ENCODE measurements around the gene PNISR. TPM values are rescaled to one million over a fixed set of nuclear protein-coding genes. Genes with fewer than 3 reads are reported as not detected.
A peak's percentile ranks its signal among the peaks of the same experiment; 100 is the strongest.

Gene PNISR
- total RNA-seq, 1 donor from 2014 or later = 206 TPM

GRCh38 chr6:99349171-99350141, 75.7 kb downstream of the PNISR start, which contains the start of gene FAXC:
Gene FAXC (minus strand): TSS chr6:99349674. CDS start chr6:99349372, 302 bp downstream.
- TF ChIP-seq CTCF (IDR thresholded peaks at IDR 0.05; ENCODE audit: unreplicated experiment) = no peak
- Mint-ChIP-seq H3K9me3 (no peaks in the 10 kb centered on the region), H3K4me3 (peak within 1 kb of the TSS; percentile 81), H3K27ac (peak within 1 kb of the TSS; percentile 71), H3K4me1 (peaks cover 17% of the 10 kb centered on the region), H3K27me3 (ENCODE audit: low read depth) (peaks cover 24% of the 10 kb centered on the region), H3K36me3 (no peaks in the 10 kb centered on the region)
- DNase-seq (ENCODE audit: low spot score in 2 of 2, unreplicated experiment in 2 of 2) = peak; percentile 45 to 71

GRCh38 chr6:99348288-99349170, 76.6 kb downstream of the PNISR start:
- no peak for TF ChIP-seq CTCF (IDR thresholded peaks at IDR 0.05; ENCODE audit: unreplicated experiment)
- Mint-ChIP-seq H3K9me3 (no peaks in the 10 kb centered on the region), H3K27ac (peak overlapping the region; percentile 71), H3K27me3 (ENCODE audit: low read depth) (peaks cover 20% of the 10 kb centered on the region), H3K4me3 (peak overlapping the region; percentile 81), H3K36me3 (no peaks in the 10 kb centered on the region), H3K4me1 (peaks cover 21% of the 10 kb centered on the region)
- DNase-seq (ENCODE audit: low spot score in 2 of 2, unreplicated experiment in 2 of 2) = no peak

Other genes with a start within 250 kb of the PNISR start
- 11.0 to 14.6 TPM (median 13.9 TPM) in 3 replicates for gene FAXC, start 75.6 kb downstream of the PNISR start, total RNA-seq
- 4.9 to 6.1 TPM (median 5.6 TPM) in 3 replicates for gene COQ3, start 31.1 kb downstream of the PNISR start, total RNA-seq
- gene USP45, start 90.1 kb upstream of the PNISR start, total RNA-seq = 14.0 to 17.1 TPM (median 17.0 TPM) in 3 replicates
- 51.9 to 55.5 TPM (median 54.3 TPM) in 3 replicates for gene CCNC, start 143.4 kb upstream of the PNISR start, total RNA-seq
- not detected in 3 replicates for gene PRDM13, start 181.5 kb upstream of the PNISR start, total RNA-seq

Data from mesothelial cell of epicardium (in vitro differentiated cells).